PC-9 (cell line): ENCODE results near the gene CHN1. TPM values are rescaled to one million over a fixed set of nuclear protein-coding genes. Genes with fewer than 3 reads are reported as not detected.

Experiments used
- BruUV-seq: library from RNA; stranded (reverse); fragments of 400-500 nt; replicated peaks from 2 replicates; lab custom pipeline; 2021; lab: Mats Ljungman, UMichigan
- CTCF ChIA-PET: fragments of 300-600 bp; sonication (Branson Sonifier 250); formaldehyde crosslinking; loops from one replicate; lab custom pipeline; 2022; ENCODE audit warnings: antibody characterized with exemption; lab: Charles Lee
- POLR2A ChIA-PET: fragments of 300-600 bp; sonication (Branson Sonifier 250); formaldehyde crosslinking; loops from one replicate; lab custom pipeline; 2022; ENCODE audit warnings: antibody characterized with exemption; ENCODE audit not compliant: unreplicated experiment; lab: Charles Lee
- DNase-seq, 2 experiments: peaks; one replicate each; pipeline versions ENCODE4 v3.0.0 to v3.0.0-alpha.2; 2015 to 2022; ENCODE audit warnings: mixed read lengths in 1 of 2
- H2AFZ ChIP-seq: fragments of 200-600 bp; sonication (generic); 2 replicates; pipeline ENCODE4 v1.8.1; 2017; ENCODE audit warnings: antibody characterized with exemption
- H3F3A ChIP-seq: fragments of 200-600 bp; sonication (generic); 2 replicates; pipeline ENCODE4 v1.8.1; 2017; ENCODE audit warnings: antibody characterized with exemption, mild to moderate bottlenecking, low read depth; ENCODE audit not compliant: insufficient read depth
- H3K27ac ChIP-seq: fragments of 200-600 bp; sonication (generic); 2 replicates; pipeline ENCODE4 v1.6.1; 2016; ENCODE audit warnings: mixed run types
- H3K27me3 ChIP-seq: fragments of 200-600 bp; sonication (generic); 2 replicates; pipeline ENCODE4 v1.6.1; 2016; ENCODE audit warnings: low read depth, mixed run types; ENCODE audit not compliant: insufficient read depth
- H3K36me3 ChIP-seq: fragments of 200-600 bp; sonication (generic); 2 replicates; pipeline ENCODE4 v1.6.1; 2016; ENCODE audit warnings: low read depth, mixed run types
- H3K4me1 ChIP-seq: fragments of 200-600 bp; sonication (generic); replicated peaks from 2 replicates; pipeline ENCODE4 v1.6.1; 2016; ENCODE audit warnings: mixed run types; ENCODE audit not compliant: insufficient read depth
- H3K4me2 ChIP-seq: fragments of 200-600 bp; sonication (generic); 2 replicates; pipeline ENCODE4 v1.6.1; 2017; ENCODE audit warnings: mixed run types
- H3K4me3 ChIP-seq: fragments of 200-600 bp; sonication (generic); 2 replicates; pipeline ENCODE4 v1.6.1; 2016; ENCODE audit warnings: mixed run types
- H3K79me2 ChIP-seq: fragments of 200-600 bp; sonication (generic); 2 replicates; pipeline ENCODE4 v1.6.1; 2017; ENCODE audit warnings: low read depth, mixed run types
- H3K9me2 ChIP-seq: fragments of 200-600 bp; sonication (generic); 2 replicates; pipeline ENCODE4 v1.8.1; 2017; ENCODE audit warnings: mild to moderate bottlenecking; ENCODE audit not compliant: insufficient read depth
- H3K9me3 ChIP-seq: fragments of 200-600 bp; sonication (generic); 2 replicates; pipeline ENCODE4 v1.8.1; 2016; ENCODE audit warnings: low read depth; ENCODE audit not compliant: insufficient read depth
- H4K20me1 ChIP-seq: fragments of 200-600 bp; sonication (generic); 2 replicates; pipeline ENCODE4 v1.8.1; 2017; ENCODE audit not compliant: insufficient read depth
- EZH2 ChIP-seq: fragments of 200-600 bp; sonication (generic); IDR thresholded peaks from 2 replicates; pipeline ENCODE4 v1.8.0; 2017; ENCODE audit warnings: antibody characterized with exemption, low read depth
- intact Hi-C: fragments of 100-400 bp; cut with micrococcal nuclease; formaldehyde crosslinking; loops from one replicate; pipeline ENCODE4 v1.10.0; 2022; ENCODE audit not compliant: unreplicated experiment
- total RNA-seq: library from RNA; stranded (reverse); gene quantifications from 2 replicates; pipeline ENCODE4 v1.2.3, GENCODE V29; 2021
- TF ChIP-seq, protein P1 (sequence below): fragments of 200-600 bp; sonication (generic); conservative IDR thresholded peaks from 2 replicates; pipeline ENCODE4 v1.6.1; 2017; ENCODE audit warnings: mixed run types, antibody characterized with exemption, mild to moderate bottlenecking, moderate library complexity

CHN1 gene
- total RNA-seq, 1 experiment from 2014 or later: 14.0 TPM

DNA sequence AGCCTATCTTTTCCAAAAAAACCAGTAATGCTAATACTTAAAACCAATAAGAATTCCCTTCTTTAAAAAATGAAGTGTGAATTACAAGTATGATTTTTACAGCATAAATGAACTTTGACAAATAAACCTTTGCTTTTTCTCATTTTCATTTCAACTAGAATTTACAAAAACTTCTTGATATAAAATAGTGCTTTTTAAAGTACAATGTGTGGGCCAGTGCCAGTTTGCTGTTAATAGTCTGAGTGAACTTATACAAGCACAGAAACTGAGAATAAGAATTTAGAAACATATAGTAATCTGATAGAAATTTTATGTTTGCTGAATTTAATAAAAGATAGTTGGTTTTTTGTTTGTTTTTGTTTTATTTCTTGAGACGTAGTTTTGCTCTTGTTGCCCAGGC is 197.2 kb downstream of the CHN1 start:
- no peaks in the 10 kb centered on the region for H3K36me3 ChIP-seq
- no peak overlapping the region for H3K4me3 ChIP-seq
- H3K9me3 ChIP-seq: no peaks in the 10 kb centered on the region
- DNase-seq: no peak
- intact Hi-C loops: no loop called here
- TF ChIP-seq, protein P1, sequence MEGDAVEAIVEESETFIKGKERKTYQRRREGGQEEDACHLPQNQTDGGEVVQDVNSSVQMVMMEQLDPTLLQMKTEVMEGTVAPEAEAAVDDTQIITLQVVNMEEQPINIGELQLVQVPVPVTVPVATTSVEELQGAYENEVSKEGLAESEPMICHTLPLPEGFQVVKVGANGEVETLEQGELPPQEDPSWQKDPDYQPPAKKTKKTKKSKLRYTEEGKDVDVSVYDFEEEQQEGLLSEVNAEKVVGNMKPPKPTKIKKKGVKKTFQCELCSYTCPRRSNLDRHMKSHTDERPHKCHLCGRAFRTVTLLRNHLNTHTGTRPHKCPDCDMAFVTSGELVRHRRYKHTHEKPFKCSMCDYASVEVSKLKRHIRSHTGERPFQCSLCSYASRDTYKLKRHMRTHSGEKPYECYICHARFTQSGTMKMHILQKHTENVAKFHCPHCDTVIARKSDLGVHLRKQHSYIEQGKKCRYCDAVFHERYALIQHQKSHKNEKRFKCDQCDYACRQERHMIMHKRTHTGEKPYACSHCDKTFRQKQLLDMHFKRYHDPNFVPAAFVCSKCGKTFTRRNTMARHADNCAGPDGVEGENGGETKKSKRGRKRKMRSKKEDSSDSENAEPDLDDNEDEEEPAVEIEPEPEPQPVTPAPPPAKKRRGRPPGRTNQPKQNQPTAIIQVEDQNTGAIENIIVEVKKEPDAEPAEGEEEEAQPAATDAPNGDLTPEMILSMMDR: no peak
- TF ChIP-seq EZH2: no peak
- no peaks in the 10 kb centered on the region for H3F3A ChIP-seq
- no TSS peak for BruUV-seq
- no peaks in the 10 kb centered on the region for H3K4me1 ChIP-seq
- H3K9me2 ChIP-seq: no peaks in the 10 kb centered on the region
- H3K27ac ChIP-seq: no peak overlapping the region
- H3K4me2 ChIP-seq: no peak overlapping the region
- H4K20me1 ChIP-seq: no peaks in the 10 kb centered on the region
- H3K27me3 ChIP-seq: no peaks in the 10 kb centered on the region
- no peak overlapping the region for H2AFZ ChIP-seq
- H3K79me2 ChIP-seq: no peaks in the 10 kb centered on the region
- CTCF ChIA-PET: no interaction called here
- POLR2A ChIA-PET: no interaction called here

DNA sequence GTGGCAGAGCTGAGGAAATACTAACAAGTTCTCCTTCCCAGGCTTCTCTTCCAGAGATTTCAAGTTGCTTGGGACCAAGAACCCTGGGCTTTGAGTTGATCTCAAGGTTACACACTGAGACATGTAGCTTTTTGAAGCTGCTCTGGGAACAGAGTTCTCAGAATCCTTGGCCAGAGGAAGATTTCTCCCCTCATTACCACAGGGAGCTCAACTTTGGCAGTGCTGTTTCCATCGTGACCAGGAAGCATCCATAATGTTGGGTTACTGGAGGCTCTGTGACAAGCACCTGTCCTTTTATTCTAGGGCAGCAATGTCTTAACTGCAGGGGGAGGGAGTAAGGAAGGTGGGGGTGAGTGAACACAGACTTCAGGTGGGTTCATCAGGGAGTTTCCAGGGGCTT is 199.4 kb downstream of the CHN1 start:
- no peak overlapping the region for H3K4me3 ChIP-seq
- H3F3A ChIP-seq: no peaks in the 10 kb centered on the region
- H3K27me3 ChIP-seq: no peaks in the 10 kb centered on the region
- no peak overlapping the region for H3K4me2 ChIP-seq
- TF ChIP-seq EZH2: no peak
- TF ChIP-seq, protein P1: no peak
- H3K9me3 ChIP-seq: no peaks in the 10 kb centered on the region
- no peak overlapping the region for H2AFZ ChIP-seq
- no peaks in the 10 kb centered on the region for H3K4me1 ChIP-seq
- POLR2A ChIA-PET: interaction anchor here (0.7 kb wide), 1 partner anchor 60 kb away, joined by 3 read pairs; no protein-coding TSS in a partner anchor
- no peaks in the 10 kb centered on the region for H3K9me2 ChIP-seq
- intact Hi-C loops: no loop called here
- no peaks in the 10 kb centered on the region for H4K20me1 ChIP-seq
- H3K36me3 ChIP-seq: no peaks in the 10 kb centered on the region
- DNase-seq: no peak
- no TSS peak for BruUV-seq
- no peak overlapping the region for H3K27ac ChIP-seq
- CTCF ChIA-PET: no interaction called here
- no peaks in the 10 kb centered on the region for H3K79me2 ChIP-seq

DNA sequence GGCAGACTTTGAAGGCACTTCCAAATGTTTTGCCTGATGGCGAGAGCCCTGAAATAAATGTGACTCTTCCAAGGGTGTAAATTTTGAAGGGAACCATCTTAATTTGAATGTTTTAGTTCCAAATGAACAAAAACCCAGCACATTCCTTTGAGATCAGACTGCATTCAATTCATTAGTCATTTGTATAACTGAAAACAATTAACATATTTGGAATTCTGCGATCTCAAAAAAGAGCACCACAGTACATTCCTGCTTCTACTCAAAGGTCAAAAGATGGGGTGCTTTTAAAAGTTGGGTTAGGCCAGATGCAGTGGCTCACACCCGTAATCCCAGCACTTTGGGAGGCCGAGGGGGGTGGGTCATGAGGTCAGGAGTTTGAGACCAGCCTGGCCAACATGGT is 202.7 kb downstream of the CHN1 start:
- intact Hi-C loops: no loop called here
- CTCF ChIA-PET: no interaction called here
- no peaks in the 10 kb centered on the region for H3F3A ChIP-seq
- no peak for DNase-seq
- no peaks in the 10 kb centered on the region for H3K9me2 ChIP-seq
- no peaks in the 10 kb centered on the region for H3K4me1 ChIP-seq
- no peak overlapping the region for H3K4me2 ChIP-seq
- H4K20me1 ChIP-seq: no peaks in the 10 kb centered on the region
- no peaks in the 10 kb centered on the region for H3K79me2 ChIP-seq
- H3K9me3 ChIP-seq: no peaks in the 10 kb centered on the region
- no peak overlapping the region for H3K27ac ChIP-seq
- TF ChIP-seq EZH2: no peak
- TF ChIP-seq, protein P1: no peak
- H3K27me3 ChIP-seq: no peaks in the 10 kb centered on the region
- POLR2A ChIA-PET: no interaction called here
- no peak overlapping the region for H2AFZ ChIP-seq
- H3K4me3 ChIP-seq: no peak overlapping the region
- no TSS peak for BruUV-seq
- no peaks in the 10 kb centered on the region for H3K36me3 ChIP-seq
